T1000 (cell line): ENCODE results near the gene MAP3K14.
"Not testable (repeated sequence)": the region's sequence is repeated elsewhere in the genome, so short reads cannot be mapped to it uniquely, and the experiment has no call there.

Experiments used
- DNase-seq: peaks from one replicate; lab custom pipeline; 2025; ENCODE audit warnings: mixed read lengths; lab: John Stamatoyannopoulos, UW

The MAP3K14 gene

DNA sequence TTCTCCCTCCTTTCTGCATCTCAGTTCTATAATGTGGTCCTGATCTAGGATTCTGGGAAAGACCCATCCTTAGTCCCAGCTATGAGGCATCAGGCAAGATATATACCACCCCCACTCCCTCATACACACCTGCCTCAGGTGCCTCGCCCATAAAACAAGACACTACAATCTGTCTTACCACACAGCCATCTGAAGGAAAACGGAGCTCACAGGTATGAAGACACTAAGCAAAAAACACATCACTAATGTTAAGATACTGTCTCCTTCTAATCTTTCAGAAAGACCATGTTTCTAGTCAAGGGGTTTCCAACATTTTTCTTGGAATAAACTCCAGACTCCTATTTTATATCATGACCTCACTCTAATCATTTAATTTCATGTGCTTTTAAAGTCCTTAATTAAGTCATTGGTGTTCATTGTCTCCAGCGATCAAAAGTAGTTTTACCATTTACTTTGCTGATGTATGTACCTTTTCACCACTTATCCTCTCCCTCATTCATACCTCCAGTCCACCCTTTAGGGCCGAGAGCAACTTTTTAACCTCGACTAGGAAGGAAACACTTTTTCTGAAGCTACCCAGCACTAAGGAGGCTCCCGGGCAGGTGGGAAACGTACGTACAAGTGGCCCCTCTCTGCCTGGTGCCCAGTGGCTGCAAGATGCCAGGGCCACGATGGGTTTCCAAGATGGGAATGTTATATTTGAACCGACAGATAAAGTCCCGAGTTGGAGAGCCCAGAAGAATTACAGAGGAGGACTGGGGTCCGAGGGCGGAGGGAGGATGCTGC lies 979 bp downstream of the MAP3K14 start:
- no peak for DNase-seq

DNA sequence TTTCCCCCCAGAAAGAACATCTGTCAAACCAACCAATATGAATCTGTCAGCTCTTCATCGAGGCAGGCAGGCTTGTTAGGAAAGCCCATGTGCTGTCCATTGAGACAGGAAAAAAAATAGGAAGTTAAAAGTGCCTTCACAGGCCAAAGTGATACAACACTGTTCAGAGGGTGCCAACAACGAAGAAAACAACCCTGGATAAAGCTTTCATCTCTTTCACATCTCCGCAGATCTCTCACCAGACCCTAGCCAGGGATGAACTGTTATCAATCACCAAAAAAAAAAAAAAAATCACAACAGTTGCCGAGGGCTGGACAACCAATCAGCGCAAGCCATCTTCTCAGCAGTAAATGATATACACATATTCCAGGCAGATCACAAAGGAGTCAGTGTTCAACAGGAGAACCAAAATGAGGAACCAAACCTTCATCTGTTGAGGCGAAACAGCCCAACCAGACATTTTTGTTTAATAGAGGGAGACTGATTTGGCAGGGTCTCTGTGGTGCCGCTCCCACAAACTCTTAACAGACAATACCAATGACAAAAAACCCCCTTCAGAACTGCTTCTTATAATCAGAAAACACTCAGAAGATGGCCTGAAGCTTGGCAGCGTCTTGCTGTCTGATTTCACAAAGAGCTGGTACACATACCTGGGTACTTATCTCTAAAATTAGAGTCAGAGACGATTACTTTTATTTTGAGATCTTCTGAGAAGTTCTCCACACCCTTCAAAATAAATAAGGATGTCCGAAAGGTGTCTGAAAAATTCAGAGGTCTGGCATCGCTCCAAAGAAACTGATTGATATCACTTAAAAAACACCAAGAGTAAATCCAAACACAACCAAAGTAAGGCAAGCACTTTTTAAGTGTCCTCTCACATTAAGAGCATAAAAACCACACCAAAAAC lies 1.8 kb downstream of the MAP3K14 start:
- DNase-seq, result no peak

DNA sequence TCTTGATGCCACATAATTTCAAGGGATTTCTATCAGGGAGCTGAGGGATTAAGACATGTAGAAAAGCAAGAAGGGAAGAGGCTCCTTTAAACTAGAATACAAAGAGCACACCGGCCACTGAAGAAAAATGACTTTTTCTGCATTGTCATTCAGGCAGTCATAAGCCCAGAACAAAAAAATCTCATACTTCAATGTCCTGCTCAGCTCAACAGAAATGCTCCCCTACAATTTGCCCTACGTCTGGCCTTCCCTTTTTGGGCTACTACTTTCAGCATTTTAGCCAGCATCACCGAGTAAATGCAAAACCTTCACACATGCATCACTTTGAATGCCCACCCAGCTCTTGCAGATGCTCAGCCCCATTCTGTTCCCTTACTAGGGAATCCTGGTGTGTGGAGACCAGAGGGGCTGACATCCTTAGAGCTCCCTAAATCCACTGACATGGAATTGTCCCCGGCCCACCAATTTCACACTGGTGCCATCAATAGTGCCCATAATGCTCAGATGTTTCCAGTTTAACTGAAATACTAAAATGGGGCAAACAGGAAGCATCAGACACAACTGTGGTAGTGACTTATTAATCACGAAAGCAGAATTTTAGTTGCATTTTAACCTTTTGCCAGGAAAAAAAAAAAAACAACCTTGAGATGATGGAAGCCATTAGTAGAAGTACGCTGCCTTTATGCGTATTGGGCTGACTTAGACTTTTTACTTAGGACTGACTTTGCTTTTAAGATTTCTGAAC lies 2.7 kb downstream of the MAP3K14 start:
- no peak for DNase-seq

DNA sequence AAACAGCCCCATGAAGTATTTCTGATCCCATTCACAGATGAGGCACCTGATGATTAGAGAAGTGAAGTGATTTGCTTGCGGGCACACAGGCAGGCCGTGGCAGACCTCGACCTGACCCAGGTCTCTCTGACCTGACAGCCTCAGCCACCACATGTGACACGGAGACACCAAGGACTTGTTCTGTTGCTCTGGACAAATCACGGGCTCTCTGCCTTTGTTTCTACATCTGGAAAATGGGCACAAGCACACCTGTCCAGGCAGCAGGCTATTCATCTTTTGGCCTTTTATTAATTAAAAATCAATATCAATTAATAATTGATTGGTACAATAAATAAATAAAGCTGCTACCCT lies 3.4 kb downstream of the MAP3K14 start:
- no peak for DNase-seq

DNA sequence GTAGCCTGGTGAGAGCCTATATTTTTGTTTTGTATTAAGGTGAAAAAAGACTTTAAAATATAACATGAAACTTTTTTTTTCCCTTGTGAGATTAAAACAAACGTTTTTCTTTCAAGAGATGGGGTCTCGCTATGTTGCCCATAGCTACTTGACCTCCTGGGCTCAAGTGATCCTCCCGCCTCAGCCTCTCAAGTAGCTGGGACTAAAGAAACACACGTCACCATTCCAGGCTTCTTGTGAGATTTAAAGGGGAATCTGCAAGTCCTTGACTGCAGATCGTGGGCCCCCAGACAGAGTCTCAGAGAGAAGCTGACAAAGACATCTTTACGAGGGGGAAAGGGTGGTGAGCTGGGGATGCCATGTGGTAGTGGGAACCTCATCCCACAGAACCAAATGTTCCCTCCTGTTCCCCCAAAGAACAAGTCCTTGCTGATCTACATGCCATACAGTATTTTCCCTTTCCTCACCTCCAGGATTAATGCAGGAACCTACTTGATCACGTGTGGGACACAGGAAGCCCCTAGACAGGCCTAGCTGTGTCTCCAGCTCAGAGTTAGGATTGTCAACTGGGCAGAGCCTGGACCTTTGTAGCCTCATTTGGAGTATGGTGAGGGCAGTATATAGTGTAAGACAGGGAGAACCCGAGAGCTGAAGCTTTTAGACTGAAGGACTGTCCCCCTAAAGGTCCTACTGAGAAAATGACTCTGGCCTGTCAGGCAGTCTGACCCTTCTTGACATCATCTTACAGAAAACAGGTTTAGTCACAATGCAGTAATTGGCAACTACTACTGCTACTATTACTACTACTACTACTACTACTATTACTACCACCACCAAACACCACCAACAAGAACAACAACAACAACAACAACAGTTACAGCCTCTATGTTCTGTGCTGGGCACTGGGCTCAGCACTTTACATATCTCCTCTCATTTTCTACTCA lies 4.1 kb downstream of the MAP3K14 start:
- DNase-seq, result no peak

DNA sequence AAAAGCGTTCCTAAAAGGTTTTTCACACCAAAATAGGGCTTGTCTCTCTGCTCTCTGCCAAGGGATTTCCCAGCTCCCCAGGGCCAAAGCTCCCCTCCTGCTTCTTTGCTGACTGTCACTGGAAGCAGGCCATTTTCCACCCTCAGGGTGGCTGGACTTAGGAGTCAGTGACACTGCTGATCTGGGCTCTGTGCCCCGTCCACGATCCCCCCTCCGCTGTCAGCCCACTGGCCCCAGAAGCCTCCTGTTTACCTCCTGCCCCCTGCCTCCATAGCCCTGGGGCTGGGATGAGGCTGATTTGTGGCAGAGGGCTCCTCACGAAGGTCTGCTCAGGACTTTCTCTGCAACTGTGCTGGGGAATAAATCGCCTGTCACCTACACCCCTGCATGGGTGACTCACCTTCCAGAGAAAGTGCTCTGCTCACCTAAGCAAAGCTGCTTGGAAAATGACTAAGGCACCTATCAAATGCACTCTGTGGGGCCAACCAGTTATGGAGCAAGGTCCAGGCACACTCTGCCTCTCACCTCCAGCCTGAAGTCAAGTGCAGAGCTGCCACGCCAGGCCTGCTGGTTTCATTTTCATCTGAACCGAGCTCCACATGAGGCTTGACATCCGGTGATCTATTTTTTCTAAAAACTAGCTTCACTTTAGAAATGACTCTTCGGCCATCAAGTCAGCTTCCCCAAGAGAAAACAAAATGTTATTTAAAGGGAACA lies 4.9 kb downstream of the MAP3K14 start:
- peak; percentile 23 for DNase-seq

DNA sequence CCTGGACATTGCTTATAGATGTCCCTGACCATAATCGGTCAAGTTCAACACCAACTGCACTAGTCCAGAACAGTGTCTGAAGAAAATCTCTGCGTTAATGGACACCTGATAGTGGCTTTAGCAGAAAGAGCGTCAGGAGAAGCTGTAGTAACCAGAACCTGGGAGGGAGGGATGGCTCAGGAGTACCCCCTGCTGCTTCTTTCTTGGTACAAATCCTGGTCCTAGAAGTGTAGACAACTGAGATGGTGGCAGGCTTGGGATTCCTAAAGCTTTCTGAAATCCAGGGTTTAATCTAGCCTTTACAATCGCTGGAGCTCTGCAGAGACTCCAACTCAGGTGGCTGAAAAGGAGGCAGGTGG lies 5.4 kb downstream of the MAP3K14 start:
- no peak for DNase-seq

DNA sequence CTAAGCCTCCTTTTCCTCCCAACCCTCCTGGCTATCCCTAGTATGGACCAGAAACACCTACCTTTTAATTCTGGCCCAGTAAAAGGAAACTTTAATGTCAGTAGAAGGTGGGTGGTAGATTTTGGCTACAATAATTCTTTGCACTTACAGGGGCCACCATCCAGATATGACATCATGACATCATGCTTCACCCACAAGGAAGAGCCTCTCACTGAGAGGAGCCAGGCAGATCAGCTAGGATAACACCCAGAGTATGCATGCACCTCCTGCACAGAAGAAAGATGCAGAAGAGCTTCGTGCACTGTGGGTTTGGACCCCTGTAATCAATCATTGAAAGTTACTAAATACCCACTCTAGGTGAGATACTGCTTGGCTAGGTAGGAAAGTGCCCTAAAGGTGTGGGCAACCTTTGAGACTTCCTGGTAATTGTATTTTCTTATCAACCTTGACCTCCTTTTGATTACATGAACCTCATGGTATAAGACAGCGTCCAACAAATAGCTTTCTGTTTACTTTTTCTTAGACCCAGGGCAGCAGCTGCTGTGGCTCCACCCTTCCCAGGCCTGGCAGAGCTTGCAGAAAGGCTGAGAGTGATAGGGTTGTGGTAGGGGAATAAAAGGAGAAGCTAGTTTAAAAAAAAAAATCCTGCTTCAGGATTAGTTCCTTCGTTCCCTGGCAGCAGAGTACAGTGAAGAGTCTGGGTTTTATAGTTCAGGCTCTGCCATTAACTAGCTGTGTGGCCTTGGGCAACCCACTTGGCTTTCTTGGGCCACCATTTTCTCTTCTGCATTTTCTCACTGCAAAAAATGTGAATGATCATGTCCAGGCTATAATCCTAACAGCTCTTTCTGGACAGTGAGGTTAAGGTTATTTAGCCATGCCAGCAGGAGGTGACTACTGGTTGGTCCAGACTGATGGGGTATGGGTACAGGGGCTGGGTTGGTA lies 6.2 kb downstream of the MAP3K14 start:
- no peak for DNase-seq

DNA sequence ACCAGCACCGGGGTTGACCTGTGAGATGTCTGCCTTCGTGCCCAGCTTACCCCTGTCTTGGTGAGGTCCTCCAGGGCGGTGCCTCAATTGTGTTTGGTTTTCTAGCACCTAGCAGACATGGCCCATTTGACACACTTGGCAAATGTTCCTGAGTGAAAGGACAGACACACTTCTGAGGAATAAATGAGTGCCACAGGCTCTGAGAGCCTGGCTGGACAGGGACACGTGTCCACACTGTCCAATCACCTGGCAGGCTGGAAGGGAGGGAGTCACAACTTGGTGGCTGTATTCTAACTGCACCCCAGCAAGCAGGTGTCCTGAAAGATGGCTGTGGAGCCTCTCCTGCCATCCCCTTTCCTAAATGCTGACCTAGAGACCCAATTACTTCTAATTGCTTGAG lies 7.4 kb downstream of the MAP3K14 start:
- DNase-seq, result no peak

DNA sequence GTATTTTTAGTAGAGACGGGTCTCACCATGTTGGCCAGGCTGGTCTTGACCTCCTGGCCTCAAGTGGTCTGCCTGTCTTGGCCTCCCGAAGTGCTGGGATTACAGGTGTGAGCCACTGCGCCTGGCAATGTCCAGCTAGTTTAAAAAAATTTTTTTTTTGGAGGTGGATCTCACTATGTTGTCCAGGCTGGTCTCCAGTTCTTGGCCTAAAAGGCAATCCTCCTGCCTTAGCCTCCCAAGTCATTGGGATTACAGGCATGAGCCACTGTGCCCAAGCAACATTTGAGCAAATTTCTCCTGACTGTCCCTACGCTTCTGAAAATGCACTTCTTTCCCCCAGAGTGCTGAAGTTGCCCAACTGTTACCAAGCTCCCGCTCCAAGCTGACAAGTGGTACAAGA lies 8.0 kb downstream of the MAP3K14 start:
- no peak for DNase-seq

DNA sequence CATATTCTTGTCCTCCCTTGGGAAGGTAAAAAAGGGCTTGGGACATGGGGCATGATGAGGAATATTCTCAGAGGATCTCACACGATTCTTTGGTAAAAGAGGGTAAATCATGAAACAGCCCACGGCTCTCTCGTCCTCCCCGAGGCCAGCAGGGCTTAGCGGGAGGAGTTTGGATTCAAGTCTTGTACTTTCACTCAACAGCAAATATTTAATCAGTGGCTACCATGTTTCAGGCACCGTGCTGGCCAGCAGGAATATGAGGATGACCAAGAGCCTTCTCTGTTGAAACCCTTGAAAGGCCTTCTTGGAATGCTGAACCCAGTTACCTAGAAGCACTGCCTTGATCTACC lies 8.8 kb downstream of the MAP3K14 start:
- DNase-seq, result no peak

DNA sequence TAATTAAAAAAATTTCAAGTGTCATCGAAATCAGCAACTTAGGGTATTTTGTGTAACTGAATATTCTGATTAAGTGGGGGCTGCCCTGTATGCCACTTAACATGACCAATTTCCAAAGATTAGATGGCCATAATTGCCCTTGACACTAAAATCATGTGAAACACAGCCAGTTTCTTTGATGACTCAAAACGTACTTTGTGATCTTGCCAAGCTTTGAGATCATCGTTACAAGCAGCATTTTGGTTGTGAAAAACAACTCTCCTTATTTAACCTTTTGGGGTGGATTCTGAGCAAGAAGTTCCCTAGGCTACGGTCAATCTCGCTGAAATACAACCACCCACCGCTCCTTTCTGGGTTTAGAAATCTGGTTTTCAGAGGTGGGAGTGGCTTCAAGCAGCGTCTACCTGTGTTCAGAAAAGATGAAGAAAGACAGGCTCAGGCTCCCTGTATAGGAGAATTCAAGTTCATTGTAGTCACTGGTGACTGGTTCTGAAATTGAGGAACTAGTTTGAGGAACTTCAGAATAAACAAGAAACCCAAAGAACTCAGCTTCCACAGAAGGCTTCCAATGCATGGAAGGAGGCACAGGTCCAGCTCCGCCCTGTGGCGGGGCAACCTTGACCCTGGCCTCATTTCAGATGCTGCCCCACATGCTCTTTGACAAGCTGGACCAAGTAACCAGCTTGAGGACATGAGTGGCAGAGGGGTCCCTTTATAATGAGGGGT lies 9.4 kb downstream of the MAP3K14 start:
- peak; percentile 14 for DNase-seq

DNA sequence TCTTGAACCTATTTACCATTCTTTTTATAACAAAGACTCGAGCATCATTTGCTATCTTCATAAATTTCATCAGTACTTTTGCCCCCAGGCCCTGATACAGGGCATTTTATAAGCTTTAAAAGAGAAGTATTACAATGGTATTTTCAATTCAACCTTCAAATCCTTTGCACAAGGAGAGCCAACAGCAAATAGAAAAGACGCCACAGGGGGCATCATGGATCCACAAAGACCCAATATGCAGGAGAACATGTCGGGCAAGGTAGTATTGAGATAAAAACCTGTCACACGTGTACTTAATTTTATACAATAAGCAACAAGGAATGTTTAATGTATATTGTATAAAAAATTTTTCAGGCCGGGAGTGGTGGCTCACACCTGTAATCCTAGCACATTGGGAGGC lies 10.2 kb downstream of the MAP3K14 start:
- DNase-seq, result no peak

DNA sequence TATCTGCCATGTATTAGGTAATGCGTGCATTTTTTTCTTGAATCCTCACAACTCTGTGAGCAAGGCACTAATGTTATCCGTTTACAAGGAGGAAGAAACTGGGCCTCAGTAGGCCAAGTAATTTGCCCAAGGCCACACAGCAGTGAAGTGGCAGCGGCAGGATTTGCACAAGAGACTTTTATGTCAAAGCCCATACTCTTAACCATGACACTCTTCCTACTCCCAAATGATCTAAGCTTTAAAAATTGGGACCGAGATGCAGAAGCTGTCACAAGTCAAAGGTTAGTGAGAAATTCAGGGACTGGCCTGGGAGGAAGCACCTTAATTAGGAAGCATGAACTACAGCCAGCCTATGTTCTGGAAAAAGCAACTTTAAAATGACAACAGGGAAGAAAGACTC lies 10.7 kb downstream of the MAP3K14 start:
- no peak for DNase-seq

DNA sequence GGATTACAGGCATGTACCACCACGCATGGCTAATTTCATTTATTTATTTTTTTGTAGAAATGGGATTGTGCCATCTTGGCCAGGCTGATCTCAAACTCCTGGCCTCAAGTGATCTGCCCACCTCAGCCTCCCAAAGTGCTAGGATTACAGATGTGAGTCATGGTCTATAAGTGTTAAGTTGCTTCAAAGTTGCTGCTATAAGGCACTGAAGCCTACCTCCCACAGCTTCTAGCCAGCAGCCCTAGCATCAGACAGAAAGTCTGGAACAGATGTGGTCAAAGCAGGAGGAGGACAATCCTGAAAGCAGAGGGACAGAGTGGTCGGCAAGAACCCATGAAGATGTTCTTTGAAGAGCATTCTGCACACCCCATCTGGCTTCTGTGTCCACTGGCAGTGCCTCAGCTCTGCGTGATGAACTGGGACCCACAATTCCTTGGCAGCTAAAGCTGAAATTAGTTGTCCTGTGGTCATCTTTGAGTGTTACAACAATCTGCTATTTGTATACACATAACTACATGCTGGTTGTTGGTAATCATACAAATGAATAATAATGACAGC lies 11.2 kb downstream of the MAP3K14 start:
- DNase-seq, result no peak

DNA sequence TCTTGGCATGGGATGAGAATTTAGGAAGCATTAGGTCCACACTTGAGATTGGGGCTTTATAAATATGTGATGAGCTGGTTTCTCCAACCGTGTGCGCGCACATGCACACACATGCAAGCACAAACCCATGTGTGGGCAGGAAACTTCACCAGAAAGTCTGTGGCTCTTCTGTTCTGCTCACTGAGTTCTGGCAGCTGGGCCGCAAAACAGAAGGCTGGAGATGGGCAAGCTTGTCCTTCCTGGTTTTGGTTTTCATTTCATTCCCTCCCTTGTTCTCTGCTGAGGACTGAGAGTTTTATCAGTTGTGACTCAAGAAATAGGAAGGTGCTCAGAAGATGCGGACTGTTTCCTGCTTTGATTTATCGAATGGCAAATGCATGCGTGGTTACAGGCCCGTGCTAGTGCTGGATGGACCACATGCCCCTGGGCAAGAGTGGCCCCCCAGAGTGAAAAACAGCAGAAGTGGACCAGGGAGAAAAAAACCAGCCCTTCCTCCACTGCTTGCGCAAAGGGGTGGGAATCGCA lies 14.1 kb downstream of the MAP3K14 start:
- DNase-seq, result peak; percentile 55

DNA sequence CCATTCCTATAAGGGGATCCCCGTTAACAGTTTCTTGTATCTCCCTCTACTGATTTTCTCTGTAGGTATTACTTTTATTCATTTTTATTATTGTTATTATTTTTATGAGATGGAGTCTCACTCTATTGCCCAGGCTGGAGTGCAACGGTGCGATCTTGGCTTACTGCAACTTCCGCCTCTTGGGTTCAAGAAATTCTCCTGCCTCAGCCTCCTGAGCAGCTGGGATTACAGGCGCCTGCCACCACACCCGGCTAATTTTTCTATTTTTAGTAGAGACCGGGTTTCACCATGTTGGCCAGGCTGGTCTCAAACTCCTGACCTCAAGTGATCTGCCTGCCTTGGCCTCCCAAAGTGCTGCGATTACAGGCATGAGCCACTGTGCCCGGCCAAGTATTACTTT lies 14.6 kb downstream of the MAP3K14 start:
- not testable (repeated sequence) for DNase-seq

DNA sequence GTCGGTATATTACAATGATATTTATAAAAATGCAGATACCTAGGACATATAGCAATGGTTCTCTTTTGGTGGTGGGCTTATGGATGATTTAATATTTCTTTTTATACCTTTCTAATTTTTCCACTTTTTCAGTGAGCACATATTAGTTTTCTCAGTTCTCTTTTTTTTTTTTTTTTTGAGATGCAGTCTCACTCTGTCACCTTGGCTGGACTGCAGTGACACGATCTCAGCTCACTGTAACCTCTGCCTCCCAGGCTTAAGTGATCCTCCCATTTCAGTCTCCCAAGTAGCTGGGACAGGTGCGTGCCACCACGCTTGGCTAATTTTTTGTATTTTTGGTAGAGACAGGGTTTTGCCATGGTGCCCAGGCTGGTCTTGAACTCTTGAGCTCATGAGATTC lies 15.1 kb downstream of the MAP3K14 start:
- DNase-seq, result no peak
